Astrocyte (in vitro differentiated cells and primary cell): ENCODE results near the gene SLC25A13.

ENCODE experiments used
- EZH2 ChIP-seq: IDR thresholded peaks from 2 replicates; pipeline ENCODE4 v1.6.1; 2012; ENCODE audit warnings: mild to moderate bottlenecking, low read length, inconsistent platforms; ENCODE audit not compliant: insufficient read depth
- TF ChIP-seq, protein P1 (sequence below): IDR thresholded peaks from 2 replicates; pipeline ENCODE4 v1.5.1; 2011; ENCODE audit warnings: low read depth, mild to moderate bottlenecking, inconsistent platforms, low read length, moderate library complexity; ENCODE audit not compliant: insufficient read depth

DNA sequence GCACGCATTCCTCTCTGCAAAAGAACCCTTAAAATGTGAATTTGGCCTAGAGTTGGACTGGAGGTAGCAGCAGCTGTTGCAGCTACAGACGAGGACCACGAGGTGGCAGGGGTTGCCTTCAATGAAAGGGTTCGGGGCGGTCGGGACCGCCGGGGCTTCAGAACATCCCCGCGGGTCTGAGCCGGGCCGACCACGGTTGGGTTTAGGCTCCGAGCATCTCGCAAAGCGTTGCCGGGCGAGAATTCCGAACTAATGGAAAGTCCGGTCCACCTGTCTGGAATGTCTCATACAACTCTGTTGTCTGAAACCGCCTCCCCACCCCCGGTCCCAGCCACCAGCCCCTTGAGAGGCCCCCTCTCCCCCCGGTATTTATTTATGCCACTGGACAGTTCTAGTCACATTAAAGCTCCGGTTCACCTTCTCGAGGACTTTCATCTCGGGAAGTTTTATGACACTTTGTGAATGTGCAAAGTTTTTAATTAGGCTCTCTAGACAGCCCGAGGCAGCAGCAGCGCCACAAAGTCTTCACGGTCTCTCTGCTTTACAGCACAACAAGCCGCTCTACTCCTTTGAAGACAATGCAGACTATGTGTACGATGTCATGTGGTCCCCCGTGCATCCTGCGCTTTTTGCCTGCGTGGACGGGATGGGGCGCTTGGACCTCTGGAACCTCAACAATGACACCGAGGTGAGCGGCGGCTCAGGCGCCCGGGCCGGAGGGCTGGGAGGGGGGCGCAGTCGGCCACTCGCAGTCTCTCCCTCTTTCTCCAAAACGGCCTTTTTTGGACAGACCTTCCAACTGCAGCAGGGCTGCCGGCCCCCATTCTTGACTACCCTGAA is 246.2 kb downstream of the SLC25A13 start:
- TF ChIP-seq, protein P1, sequence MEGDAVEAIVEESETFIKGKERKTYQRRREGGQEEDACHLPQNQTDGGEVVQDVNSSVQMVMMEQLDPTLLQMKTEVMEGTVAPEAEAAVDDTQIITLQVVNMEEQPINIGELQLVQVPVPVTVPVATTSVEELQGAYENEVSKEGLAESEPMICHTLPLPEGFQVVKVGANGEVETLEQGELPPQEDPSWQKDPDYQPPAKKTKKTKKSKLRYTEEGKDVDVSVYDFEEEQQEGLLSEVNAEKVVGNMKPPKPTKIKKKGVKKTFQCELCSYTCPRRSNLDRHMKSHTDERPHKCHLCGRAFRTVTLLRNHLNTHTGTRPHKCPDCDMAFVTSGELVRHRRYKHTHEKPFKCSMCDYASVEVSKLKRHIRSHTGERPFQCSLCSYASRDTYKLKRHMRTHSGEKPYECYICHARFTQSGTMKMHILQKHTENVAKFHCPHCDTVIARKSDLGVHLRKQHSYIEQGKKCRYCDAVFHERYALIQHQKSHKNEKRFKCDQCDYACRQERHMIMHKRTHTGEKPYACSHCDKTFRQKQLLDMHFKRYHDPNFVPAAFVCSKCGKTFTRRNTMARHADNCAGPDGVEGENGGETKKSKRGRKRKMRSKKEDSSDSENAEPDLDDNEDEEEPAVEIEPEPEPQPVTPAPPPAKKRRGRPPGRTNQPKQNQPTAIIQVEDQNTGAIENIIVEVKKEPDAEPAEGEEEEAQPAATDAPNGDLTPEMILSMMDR = peak; percentile 83
- TF ChIP-seq EZH2 = no peak
